HG03060 (cell line): ENCODE results near the gene SORL1.
"Not testable (repeated sequence)": the region's sequence is repeated elsewhere in the genome, so short reads cannot be mapped to it uniquely, and the experiment has no call there.

Experiments used
- ATAC-seq: cut with Tn5 transposase; IDR thresholded peaks from one replicate; pipeline ENCODE4 v1.9.1; 2021; ENCODE audit warnings: low read depth, moderate number of reproducible peaks; ENCODE audit not compliant: unreplicated experiment

SORL1 gene, protein sequence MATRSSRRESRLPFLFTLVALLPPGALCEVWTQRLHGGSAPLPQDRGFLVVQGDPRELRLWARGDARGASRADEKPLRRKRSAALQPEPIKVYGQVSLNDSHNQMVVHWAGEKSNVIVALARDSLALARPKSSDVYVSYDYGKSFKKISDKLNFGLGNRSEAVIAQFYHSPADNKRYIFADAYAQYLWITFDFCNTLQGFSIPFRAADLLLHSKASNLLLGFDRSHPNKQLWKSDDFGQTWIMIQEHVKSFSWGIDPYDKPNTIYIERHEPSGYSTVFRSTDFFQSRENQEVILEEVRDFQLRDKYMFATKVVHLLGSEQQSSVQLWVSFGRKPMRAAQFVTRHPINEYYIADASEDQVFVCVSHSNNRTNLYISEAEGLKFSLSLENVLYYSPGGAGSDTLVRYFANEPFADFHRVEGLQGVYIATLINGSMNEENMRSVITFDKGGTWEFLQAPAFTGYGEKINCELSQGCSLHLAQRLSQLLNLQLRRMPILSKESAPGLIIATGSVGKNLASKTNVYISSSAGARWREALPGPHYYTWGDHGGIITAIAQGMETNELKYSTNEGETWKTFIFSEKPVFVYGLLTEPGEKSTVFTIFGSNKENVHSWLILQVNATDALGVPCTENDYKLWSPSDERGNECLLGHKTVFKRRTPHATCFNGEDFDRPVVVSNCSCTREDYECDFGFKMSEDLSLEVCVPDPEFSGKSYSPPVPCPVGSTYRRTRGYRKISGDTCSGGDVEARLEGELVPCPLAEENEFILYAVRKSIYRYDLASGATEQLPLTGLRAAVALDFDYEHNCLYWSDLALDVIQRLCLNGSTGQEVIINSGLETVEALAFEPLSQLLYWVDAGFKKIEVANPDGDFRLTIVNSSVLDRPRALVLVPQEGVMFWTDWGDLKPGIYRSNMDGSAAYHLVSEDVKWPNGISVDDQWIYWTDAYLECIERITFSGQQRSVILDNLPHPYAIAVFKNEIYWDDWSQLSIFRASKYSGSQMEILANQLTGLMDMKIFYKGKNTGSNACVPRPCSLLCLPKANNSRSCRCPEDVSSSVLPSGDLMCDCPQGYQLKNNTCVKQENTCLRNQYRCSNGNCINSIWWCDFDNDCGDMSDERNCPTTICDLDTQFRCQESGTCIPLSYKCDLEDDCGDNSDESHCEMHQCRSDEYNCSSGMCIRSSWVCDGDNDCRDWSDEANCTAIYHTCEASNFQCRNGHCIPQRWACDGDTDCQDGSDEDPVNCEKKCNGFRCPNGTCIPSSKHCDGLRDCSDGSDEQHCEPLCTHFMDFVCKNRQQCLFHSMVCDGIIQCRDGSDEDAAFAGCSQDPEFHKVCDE (N-terminal part only)

DNA sequence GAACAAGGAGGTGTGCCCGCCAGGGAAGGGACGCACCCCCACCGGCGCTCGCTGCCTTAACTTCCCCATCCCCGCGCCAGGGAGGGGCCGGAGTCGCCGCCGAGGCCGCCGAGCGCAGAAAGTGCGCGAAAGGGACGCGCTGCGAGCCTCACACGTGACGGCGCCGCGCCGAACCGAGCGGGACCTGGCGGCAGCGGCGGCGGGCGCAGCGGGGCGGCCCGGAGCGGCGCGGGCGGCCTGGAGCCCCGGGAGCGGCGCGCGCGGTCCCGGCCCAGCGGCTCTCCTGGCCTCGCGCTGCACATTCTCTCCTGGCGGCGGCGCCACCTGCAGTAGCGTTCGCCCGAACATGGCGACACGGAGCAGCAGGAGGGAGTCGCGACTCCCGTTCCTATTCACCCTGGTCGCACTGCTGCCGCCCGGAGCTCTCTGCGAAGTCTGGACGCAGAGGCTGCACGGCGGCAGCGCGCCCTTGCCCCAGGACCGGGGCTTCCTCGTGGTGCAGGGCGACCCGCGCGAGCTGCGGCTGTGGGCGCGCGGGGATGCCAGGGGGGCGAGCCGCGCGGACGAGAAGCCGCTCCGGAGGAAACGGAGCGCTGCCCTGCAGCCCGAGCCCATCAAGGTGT is at the start of gene SORL1:
Gene SORL1, plus strand, starts transcription at position 329 of the 623 bp plus-strand sequence. Its CDS starts 18 bp downstream, at position 347.
- no peak for ATAC-seq

GRCh38 chr11:121405646-121406045 is 46.5 kb upstream of the SORL1 start:
- ATAC-seq: no peak

DNA sequence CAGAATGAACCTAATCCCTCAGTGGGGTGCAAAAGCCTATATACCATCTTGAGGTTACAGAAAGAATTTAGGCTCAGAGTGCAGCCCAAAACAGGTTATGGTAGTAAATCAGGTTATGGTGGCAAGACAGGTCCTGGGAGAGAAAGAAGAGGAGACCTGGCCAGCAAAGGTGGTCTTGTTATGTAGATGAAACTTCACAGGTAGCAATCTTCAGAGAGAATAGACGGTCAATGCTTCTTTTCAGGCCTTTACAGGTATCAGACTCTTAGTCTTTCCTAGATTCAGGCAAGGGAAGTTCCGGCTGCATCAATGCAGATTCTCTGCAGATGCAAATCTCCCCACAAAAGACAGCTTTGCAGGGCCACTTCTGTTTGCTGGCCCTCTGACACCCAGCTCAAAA is 45.8 kb upstream of the SORL1 start:
- ATAC-seq: no peak

DNA sequence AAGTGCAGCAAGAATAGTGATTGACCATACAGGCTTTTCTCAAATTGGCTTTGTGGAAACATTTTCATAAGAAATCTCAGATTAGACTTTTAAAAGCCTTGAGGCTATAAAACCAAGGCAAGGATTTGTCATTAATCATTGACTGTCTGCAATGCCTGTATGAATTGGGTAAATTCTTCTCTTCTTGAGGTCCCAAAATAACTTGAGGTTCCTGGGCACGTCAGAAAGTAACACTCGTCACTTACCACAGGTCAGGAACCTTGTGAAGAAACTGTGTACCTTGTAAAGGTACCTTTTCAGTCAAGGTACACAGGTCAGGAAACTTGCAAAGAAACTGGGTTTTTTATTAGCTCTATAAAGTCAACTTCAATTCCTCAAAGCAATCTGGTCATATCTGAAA is 43.3 kb upstream of the SORL1 start:
- ATAC-seq: no peak

DNA sequence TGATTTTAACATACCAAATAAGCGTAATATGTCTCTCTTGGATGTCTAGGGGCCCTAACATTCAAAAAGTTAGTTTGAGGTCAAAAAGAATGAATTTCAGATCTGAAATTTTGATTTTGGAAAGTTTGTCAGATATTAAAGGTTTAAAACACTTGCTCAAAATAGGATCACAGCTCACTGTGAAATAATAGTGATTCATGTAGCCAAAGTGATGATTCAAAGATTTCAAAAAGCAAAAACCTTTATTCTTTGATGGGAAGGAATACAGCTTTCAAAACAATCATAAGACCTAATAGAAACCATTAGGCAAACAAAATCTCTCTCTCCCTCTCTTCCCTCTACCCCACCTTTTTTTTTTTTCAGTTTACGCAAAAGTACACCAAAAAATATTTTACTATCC is 42.1 kb upstream of the SORL1 start:
- not testable (repeated sequence) for ATAC-seq

GRCh38 chr11:121411330-121411729 is 40.8 kb upstream of the SORL1 start:
- ATAC-seq: not testable (repeated sequence)

DNA sequence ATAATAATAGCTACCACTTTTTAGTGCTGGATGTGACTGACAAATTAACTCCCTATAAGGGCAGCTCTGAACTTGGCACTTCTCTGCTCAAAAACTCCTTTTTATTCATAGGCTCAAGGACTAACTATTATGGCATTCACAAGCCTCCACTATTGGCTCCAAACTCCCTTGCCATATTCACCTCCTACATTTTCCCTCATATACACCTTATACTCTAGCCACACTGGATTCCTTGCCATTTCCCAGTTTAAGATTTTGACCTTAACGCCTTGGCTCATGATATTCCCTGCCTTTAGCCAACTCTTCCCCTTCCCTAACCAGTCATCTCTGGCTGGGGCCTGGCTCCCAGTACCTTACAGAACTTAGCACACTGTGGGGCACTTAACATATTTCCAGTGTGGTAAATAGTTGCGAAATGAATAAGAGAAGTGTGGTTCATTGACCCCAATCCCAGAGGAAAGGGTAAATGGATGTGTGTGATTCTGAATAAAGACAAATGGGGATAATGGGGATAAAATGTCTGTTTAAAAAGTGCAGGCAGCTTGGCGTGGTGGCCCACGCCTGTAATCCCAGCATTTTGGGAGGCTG is 40.0 kb upstream of the SORL1 start:
- no peak for ATAC-seq

- no peak for ATAC-seq
Observed at GRCh38 chr11:121412711-121413415, 39.3 kb upstream of the SORL1 start.

DNA sequence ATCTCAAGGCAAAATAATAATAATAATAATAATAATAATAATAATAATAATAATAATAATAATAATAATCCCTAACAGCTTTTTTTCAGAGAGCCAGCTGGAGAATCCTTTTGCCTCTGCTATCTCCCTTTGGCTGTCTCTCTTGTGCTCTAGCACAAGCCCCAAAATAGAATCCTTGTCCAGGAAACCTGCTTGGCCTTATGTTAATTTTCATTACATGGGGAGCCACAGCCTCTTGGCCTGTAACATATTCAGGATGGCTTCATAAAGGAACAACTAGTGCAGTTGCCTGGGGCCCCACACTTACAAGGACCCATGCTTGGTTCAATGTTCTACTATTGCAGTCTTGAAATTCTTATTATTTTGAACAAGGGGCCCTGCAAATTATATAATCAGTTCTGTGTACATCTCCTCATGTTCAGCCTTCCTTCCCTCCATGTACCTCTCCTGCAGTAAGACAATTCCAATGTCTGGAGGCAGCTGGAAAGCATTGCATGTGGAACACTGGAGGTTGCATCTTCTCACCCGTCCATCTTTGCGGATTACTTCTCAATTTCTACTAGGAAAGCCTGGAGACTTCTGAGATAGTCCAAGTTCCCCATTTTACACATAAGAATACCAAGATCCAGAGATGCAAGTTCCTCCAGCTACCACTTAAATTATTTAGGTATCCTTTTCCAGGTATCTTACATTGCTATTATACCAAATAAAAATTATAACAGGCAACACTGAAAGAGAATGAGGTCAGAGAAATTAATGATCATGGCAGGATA is 37.8 kb upstream of the SORL1 start:
- ATAC-seq: no peak

GRCh38 chr11:121415856-121416255 is 36.3 kb upstream of the SORL1 start:
- ATAC-seq: no peak

GRCh38 chr11:121417055-121417551 is 35.0 kb upstream of the SORL1 start:
- ATAC-seq: no peak

DNA sequence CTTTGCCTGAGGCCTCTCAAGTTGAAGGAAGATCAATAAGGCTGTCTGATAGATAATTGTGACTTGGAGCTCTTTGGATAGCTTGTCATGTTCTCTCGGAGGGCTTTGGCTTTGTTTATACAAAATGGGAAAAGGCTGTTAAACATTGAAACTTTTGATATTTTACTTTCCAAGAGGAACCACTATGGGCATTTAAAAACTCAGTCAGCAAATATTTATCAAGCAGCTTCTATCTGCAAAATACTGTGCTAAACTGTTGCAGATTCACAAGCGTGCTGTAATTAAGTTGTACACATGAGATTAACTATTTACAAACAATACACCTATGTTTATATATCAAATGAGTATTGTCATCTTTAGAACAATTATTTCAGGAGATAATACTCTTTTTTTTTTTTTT is 34.5 kb upstream of the SORL1 start:
- no peak for ATAC-seq

GRCh38 chr11:121418625-121419114 is 33.4 kb upstream of the SORL1 start:
- no peak for ATAC-seq

GRCh38 chr11:121419836-121420235 is 32.3 kb upstream of the SORL1 start:
- no peak for ATAC-seq

- no peak for ATAC-seq
Observed at GRCh38 chr11:121420398-121420797, 31.7 kb upstream of the SORL1 start.

DNA sequence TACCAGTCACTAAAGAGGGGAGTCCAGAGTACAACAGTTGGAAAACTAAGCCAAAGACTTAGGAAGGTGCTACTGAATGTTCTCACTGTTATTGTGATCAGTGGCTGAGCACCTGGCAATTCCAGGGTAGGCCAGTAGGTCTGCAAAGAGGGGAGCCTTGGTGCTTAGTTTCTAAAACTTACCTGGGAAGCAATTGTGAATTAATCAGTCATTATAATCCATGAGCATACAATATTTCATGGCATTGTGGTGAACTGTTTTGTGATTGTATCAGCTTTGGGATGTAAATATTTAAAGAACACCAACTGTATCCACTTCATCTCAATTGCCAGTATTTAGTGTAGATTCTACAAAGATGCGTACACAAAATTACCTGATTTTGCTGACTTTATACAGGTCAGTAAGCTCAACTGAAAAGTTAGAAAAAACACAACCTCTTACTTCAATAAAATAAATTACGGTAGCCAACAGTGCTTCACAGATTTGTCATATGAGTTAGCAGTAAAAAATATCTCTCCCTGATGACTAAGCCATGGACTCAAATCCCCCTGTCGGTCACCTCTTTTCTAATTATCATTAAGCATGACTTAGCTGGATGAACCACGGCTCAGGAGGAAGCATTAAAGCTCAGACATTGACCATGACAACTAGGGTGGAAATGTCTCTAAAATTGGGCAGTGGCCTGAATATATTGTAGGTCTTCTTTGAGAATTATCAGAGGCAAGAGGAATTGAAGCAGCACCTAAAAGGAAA is 30.8 kb upstream of the SORL1 start:
- no peak for ATAC-seq

DNA sequence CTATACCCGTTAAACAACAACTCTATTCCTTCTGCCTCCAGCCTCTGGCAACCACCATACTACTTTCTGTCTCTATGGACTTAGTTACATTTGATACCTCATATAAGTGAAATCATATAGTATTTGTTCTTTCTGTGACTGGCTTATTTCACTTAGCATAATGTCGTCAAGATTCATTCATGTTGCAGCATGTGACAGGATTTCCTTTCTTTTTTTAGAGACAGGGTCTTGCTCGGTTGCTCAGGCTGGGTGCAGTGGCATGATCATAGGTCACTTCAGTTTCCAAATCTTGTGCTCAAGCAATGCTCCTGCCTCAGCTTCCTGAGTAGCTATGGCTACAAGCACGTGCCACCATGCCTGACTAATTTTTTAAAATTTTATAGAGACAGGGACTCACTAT is 29.4 kb upstream of the SORL1 start:
- ATAC-seq: peak; percentile 35
